HepG2 (cell line): Measurements from ENCODE around the gene ARHGAP45.
A peak's percentile ranks its signal among the peaks of the same experiment; 100 is the strongest.

Experiments used
- CTCF ChIP-seq: sonication (generic); formaldehyde crosslinking; IDR thresholded peaks from 2 replicates; pipeline ENCODE4 v1.5.0; 2020; ENCODE audit warnings: mild to moderate bottlenecking, missing genetic modification reagents, moderate library complexity
- DDIT3 ChIP-seq: sonication (generic); formaldehyde crosslinking; IDR thresholded peaks from 2 replicates; pipeline ENCODE4 v1.4.0; 2020; ENCODE audit warnings: mild to moderate bottlenecking, missing genetic modification reagents
- HNRNPUL1 ChIP-seq: fragments of 200-400 bp; formaldehyde crosslinking; IDR thresholded peaks from 2 replicates; pipeline ENCODE4 v1.6.1; 2017; ENCODE audit warnings: low read depth, mild to moderate bottlenecking, low read length, moderate library complexity
- KDM1A ChIP-seq: IDR thresholded peaks from 2 replicates; pipeline ENCODE4 v1.6.1; 2016; ENCODE audit warnings: missing compliant biosample characterization
- MTF1 ChIP-seq: sonication (generic); formaldehyde crosslinking; IDR thresholded peaks from 2 replicates; pipeline ENCODE4 v1.5.0; 2020; ENCODE audit warnings: missing genetic modification reagents
- PCBP1 ChIP-seq: fragments of 200-400 bp; formaldehyde crosslinking; IDR thresholded peaks from 2 replicates; pipeline ENCODE4 v1.6.1; 2017; ENCODE audit warnings: mild to moderate bottlenecking, low read depth, low read length, borderline replicate concordance
- POLR2AphosphoS5 ChIP-seq: IDR thresholded peaks from 2 replicates; pipeline ENCODE4 v1.6.1; 2012; ENCODE audit warnings: low read depth, low read length
- ZBTB4 ChIP-seq: sonication (generic); formaldehyde crosslinking; IDR thresholded peaks from 2 replicates; pipeline ENCODE4 v1.4.0; 2020; ENCODE audit warnings: missing genetic modification reagents, mild to moderate bottlenecking, borderline replicate concordance
- ZC3H13 ChIP-seq: sonication (generic); formaldehyde crosslinking; IDR thresholded peaks from 2 replicates; pipeline ENCODE4 v1.8.1; 2023; ENCODE audit warnings: mild to moderate bottlenecking, missing genetic modification reagents, moderate library complexity
- ZNF335 ChIP-seq: sonication (generic); formaldehyde crosslinking; IDR thresholded peaks from 2 replicates; pipeline ENCODE4 v1.4.0; 2020; ENCODE audit warnings: missing genetic modification reagents
- ZNF337 ChIP-seq: sonication (generic); formaldehyde crosslinking; IDR thresholded peaks from 2 replicates; pipeline ENCODE4 v1.5.1; 2020; ENCODE audit warnings: missing genetic modification reagents, low read depth, mild to moderate bottlenecking, borderline replicate concordance

- TF ChIP-seq ZNF337 (CRISPR knock-in tag) (no peak), POLR2AphosphoS5 (peak; percentile 35; the same call in 1 of the 2 replicates), ZNF335 (CRISPR knock-in tag) (no peak), DDIT3 (no peak), KDM1A (CRISPR knock-in tag) (no peak), ZC3H13 (CRISPR knock-in tag) (no peak), MTF1 (no peak), ZBTB4 (CRISPR knock-in tag) (no peak), PCBP1 (no peak), CTCF (CRISPR knock-in tag) (no peak), HNRNPUL1 (no peak)
Observed at GRCh38 chr19:1045247-1045603, 21.7 kb upstream of the ARHGAP45 start.
